Vagina (tissue), 2 donors: ENCODE results near the gene MSANTD3. TPM values are rescaled to one million over a fixed set of nuclear protein-coding genes. Genes with fewer than 3 reads are reported as not detected.

ENCODE experiments used
- DNase-seq, 2 donors: peaks; one replicate each; pipeline ENCODE4 v3.0.0-alpha.2; 2017; ENCODE audit errors: extremely low spot score in 2 of 2
- H3K27ac ChIP-seq: fragments of 200-600 bp; sonication (generic); one replicate; pipeline ENCODE4 v1.5.1; 2019
- H3K27me3 ChIP-seq: fragments of 200-600 bp; sonication (generic); one replicate; pipeline ENCODE4 v1.5.1; 2019
- H3K36me3 ChIP-seq, 2 donors: fragments of 200-600 bp; sonication (generic); one replicate each; pipeline ENCODE4 v1.5.1; 2017 to 2019
- H3K4me1 ChIP-seq: fragments of 200-600 bp; sonication (generic); one replicate; pipeline ENCODE4 v1.5.1; 2019
- H3K4me3 ChIP-seq, 2 donors: fragments of 200-600 bp; sonication (generic); 1 replicate in 1 of 2; 2 replicates in 1 of 2; pipeline ENCODE4 v1.5.1; 2016 to 2019
- H3K9me3 ChIP-seq: fragments of 200-600 bp; sonication (generic); one replicate; pipeline ENCODE4 v1.5.1; 2019
- CTCF ChIP-seq, 3 experiments: fragments of 450-650 bp in 2 of 3; fragments of 200-600 bp in 1 of 3; sonication (generic) in 1 of 3; IDR thresholded peaks; one replicate each; pipeline ENCODE4 v1.5.1; 2017 to 2019; ENCODE audit warnings: antibody characterized with exemption in 3 of 3, mild to moderate bottlenecking in 2 of 3, moderate library complexity in 2 of 3
- POLR2A ChIP-seq, 2 donors: fragments of 450-650 bp; IDR thresholded peaks; one replicate each; pipeline ENCODE4 v1.6.1; 2017; ENCODE audit warnings: antibody characterized with exemption in 2 of 2, mild to moderate bottlenecking in 2 of 2, moderate library complexity in 2 of 2
- POLR2AphosphoS5 ChIP-seq, 2 donors: sonication (generic); formaldehyde crosslinking; IDR thresholded peaks; one replicate each; pipeline ENCODE4 v1.9.0; 2017; ENCODE audit warnings: antibody characterized with exemption in 2 of 2, mild to moderate bottlenecking in 2 of 2, low read depth in 1 of 2; ENCODE audit not compliant: insufficient read depth in 1 of 2
- intact Hi-C: fragments of 100-400 bp; cut with DNase I; formaldehyde crosslinking; loops from one replicate; pipeline ENCODE4 v1.15.1; 2023
- total RNA-seq: library from RNA; depleted of rRNA; stranded (reverse); fragments of >200 nt; gene quantifications from one replicate; pipeline ENCODE4 v1.2.3, GENCODE V29; 2016

The MSANTD3 gene
- total RNA-seq, 1 donor from 2014 or later: 27.3 TPM

- H3K27me3 ChIP-seq: no peaks in the 10 kb centered on the region
- TF ChIP-seq POLR2AphosphoS5 (IDR thresholded peaks at IDR 0.05; ENCODE audit: insufficient read depth in 1 of 2, low read depth in 1 of 2): no peak
- no peak for TF ChIP-seq CTCF (IDR thresholded peaks at IDR 0.05)
- TF ChIP-seq POLR2A (IDR thresholded peaks at IDR 0.05): no peak
- H3K27ac ChIP-seq: no peak overlapping the region
- H3K4me1 ChIP-seq: no peaks in the 10 kb centered on the region
- no peak for DNase-seq
- H3K36me3 ChIP-seq: no peaks in the 10 kb centered on the region
- no peak overlapping the region for H3K4me3 ChIP-seq
- intact Hi-C loops: no loop called here
- H3K9me3 ChIP-seq: no peaks in the 10 kb centered on the region
Observed at GRCh38 chr9:100465761-100466160, 38.8 kb downstream of the MSANTD3 start.

- Histone ChIP-seq H3K4me3 (no peak overlapping the region), H3K27ac (no peak overlapping the region), H3K9me3 (no peaks in the 10 kb centered on the region), H3K4me1 (no peaks in the 10 kb centered on the region), H3K27me3 (no peaks in the 10 kb centered on the region), H3K36me3 (no peaks in the 10 kb centered on the region)
- no peak for TF ChIP-seq POLR2AphosphoS5 (IDR thresholded peaks at IDR 0.05; ENCODE audit: insufficient read depth in 1 of 2, low read depth in 1 of 2)
- TF ChIP-seq CTCF (IDR thresholded peaks at IDR 0.05): no peak
- DNase-seq: no peak
- intact Hi-C loops: no loop called here
Observed at GRCh38 chr9:100466171-100466828, 39.4 kb downstream of the MSANTD3 start.

GRCh38 chr9:100466829-100467221, 39.9 kb downstream of the MSANTD3 start:
- Histone ChIP-seq H3K36me3 (no peaks in the 10 kb centered on the region), H3K4me1 (no peaks in the 10 kb centered on the region), H3K27ac (no peak overlapping the region), H3K27me3 (no peaks in the 10 kb centered on the region), H3K9me3 (no peaks in the 10 kb centered on the region), H3K4me3 (no peak overlapping the region)
- no peak for DNase-seq
- intact Hi-C loops: no loop called here
- TF ChIP-seq POLR2A (IDR thresholded peaks at IDR 0.05) (no peak), CTCF (IDR thresholded peaks at IDR 0.05) (no peak), POLR2AphosphoS5 (IDR thresholded peaks at IDR 0.05; ENCODE audit: insufficient read depth in 1 of 2, low read depth in 1 of 2) (no peak)

- H3K36me3 ChIP-seq: no peaks in the 10 kb centered on the region
- TF ChIP-seq CTCF (IDR thresholded peaks at IDR 0.05) (no peak), POLR2AphosphoS5 (IDR thresholded peaks at IDR 0.05; ENCODE audit: insufficient read depth in 1 of 2, low read depth in 1 of 2) (no peak), POLR2A (IDR thresholded peaks at IDR 0.05) (no peak)
- no peak overlapping the region for H3K4me3 ChIP-seq
- H3K27me3 ChIP-seq: no peaks in the 10 kb centered on the region
- no peak for DNase-seq
- no peaks in the 10 kb centered on the region for H3K4me1 ChIP-seq
- intact Hi-C loops: no loop called here
- H3K27ac ChIP-seq: no peak overlapping the region
- H3K9me3 ChIP-seq: no peaks in the 10 kb centered on the region
Observed at GRCh38 chr9:100468041-100468440, 41.1 kb downstream of the MSANTD3 start.

- Histone ChIP-seq H3K27ac (no peak overlapping the region), H3K27me3 (no peaks in the 10 kb centered on the region), H3K36me3 (no peaks in the 10 kb centered on the region), H3K9me3 (no peaks in the 10 kb centered on the region), H3K4me1 (peaks cover 10% of the 10 kb centered on the region), H3K4me3 (peak overlapping the region in 1 of 2 donors; percentile 57)
- TF ChIP-seq POLR2A (IDR thresholded peaks at IDR 0.05): no peak
- no peak for TF ChIP-seq POLR2AphosphoS5 (IDR thresholded peaks at IDR 0.05; ENCODE audit: insufficient read depth in 1 of 2, low read depth in 1 of 2)
- TF ChIP-seq CTCF (IDR thresholded peaks at IDR 0.05): no peak
- DNase-seq: no peak
- intact Hi-C loops: no loop called here
Observed at GRCh38 chr9:100472268-100472667, 45.3 kb downstream of the MSANTD3 start.
